Heart right ventricle (tissue), 16 donors: ENCODE results near the gene DAG1. TPM values are rescaled to one million over a fixed set of nuclear protein-coding genes. Genes with fewer than 3 reads are reported as not detected.

Source experiments
- ATAC-seq, 8 donors: fragments of 200-7000 bp; cut with Tn5 transposase; one replicate each; pipeline ENCODE4 v1.9.1; 2020; ENCODE audit warnings: mild to moderate bottlenecking in 8 of 8, moderate library complexity in 8 of 8, moderate number of reproducible peaks in 1 of 8
- DNase-seq, 2 donors: peaks; one replicate each; pipeline ENCODE4 v3.0.0-alpha.2; 2020
- H3K27ac ChIP-seq, 10 donors: fragments of 200-600 bp; sonication (generic) in 2 of 10; one replicate each; pipeline versions ENCODE4 v1.5.0 to v1.8.0; 2020 to 2022; ENCODE audit warnings: mild to moderate bottlenecking in 3 of 10
- H3K27me3 ChIP-seq, 7 donors: fragments of 200-600 bp; one replicate each; pipeline ENCODE4 v1.8.0; 2021 to 2022; ENCODE audit warnings: mild to moderate bottlenecking in 2 of 7
- H3K36me3 ChIP-seq, 9 donors: fragments of 200-600 bp; sonication (generic) in 1 of 9; one replicate each; pipeline versions ENCODE4 v1.5.0 to v1.8.0; 2020 to 2022; ENCODE audit warnings: mild to moderate bottlenecking in 2 of 9
- H3K4me1 ChIP-seq, 9 donors: fragments of 200-600 bp; sonication (generic) in 1 of 9; one replicate each; pipeline versions ENCODE4 v1.5.0 to v1.8.0; 2020 to 2022; ENCODE audit warnings: mild to moderate bottlenecking in 4 of 9
- H3K4me3 ChIP-seq, 10 donors: fragments of 200-600 bp; sonication (generic) in 2 of 10; one replicate each; pipeline versions ENCODE4 v1.5.0 to v1.8.0; 2020 to 2022; ENCODE audit warnings: mild to moderate bottlenecking in 7 of 10, moderate library complexity in 2 of 10
- H3K9me3 ChIP-seq, 11 donors: fragments of 200-600 bp in 10 of 11; sonication (generic) in 2 of 11; one replicate each; pipeline versions ENCODE4 v1.5.0 to v1.8.0; 2013 to 2022; ENCODE audit warnings: mild to moderate bottlenecking in 2 of 11, control low read depth in 1 of 11, moderate library complexity in 1 of 11
- WGBS, 2 donors: extraction: QIAGEN DNeasy Blood & Tissue Kit; methylation state at CpG; one replicate each; pipeline ENCODE4 v1.1.7; 2013; ENCODE audit warnings: inconsistent platforms in 1 of 2; 5-methylcytosine and 5-hydroxymethylcytosine counted together
- intact Hi-C, 10 donors: fragments of 100-400 bp; cut with DNase I; formaldehyde crosslinking; loops; one replicate each; pipeline versions ENCODE4 v1.11.1 to v1.14.2; 2022
- polyA plus RNA-seq, 2 donors: library from polyadenylated mRNA; stranded (reverse); fragments of 200-250 nt; gene quantifications; one replicate each; pipeline ENCODE4 v1.2.3, GENCODE V29; 2013
- total RNA-seq, 10 donors: library from RNA; stranded (reverse); fragmentation: NEBNext Ultra II Directional in 3 of 10; extraction: Animal tissue kit (Norgen Biotek cat#: 25700) in 3 of 10; gene quantifications; one replicate each; pipeline versions ENCODE4 v1.2.1 to v1.2.4, GENCODE V29; 2021 to 2023
- TF ChIP-seq, protein P1 (sequence below), 9 donors: fragments of 200-600 bp; sonication (generic) in 2 of 9; IDR thresholded peaks; one replicate each; pipeline versions ENCODE4 v1.5.0 to v1.8.0; 2021 to 2022; ENCODE audit warnings: antibody characterized with exemption in 9 of 9, mild to moderate bottlenecking in 5 of 9, moderate library complexity in 1 of 9
- donor health status: Arrhythmogenic right ventricular cardiomyopathy.
- donor health status: ischemic (EF 13 %, LVEDD 7.1; RV severe dilation, severe dysfunction).
- donor health status: healthy with polysubstance abuse.
- donor health status: DM: no; HTN: yes; CAD: no.
- donor health status: DM: no; HTN: no; CAD: no.
- donor health status: ischemic (EF 25% LVEDD 6.9; RV normal size, moderate dysfunction).
- donor health status: ischemic (EF 25% LVEDD 5.7; RV mildly dilated, moderate dysfunction).
- donor health status: healthy.
- donor health status: DM: yes; HTN: yes; CAD: no.
- donor health status: Ischemic cardiomyopathy.
- donor health status: ischemic (EF 35%, LVEDD 5.7; RV mildly dilated, moderate dysfunction).
- donor health status: nonischemic (EF 11% LVEDD 7.7; RV severe dilation, severe dysfunction).
- donor health status: DM: yes; HTN: yes; CAD: no.
- donor health status: PGD.
- donor health status: ischemic (EF 29% LVEDD 5.4; RV normal size, mild dysfunction).
- donor health status: nonischemic (EF 23%, LVEDD 6.1; RV moderate dilation, normal function).

Gene DAG1
- total and polyA plus RNA-seq, 12 donors: 37.7 to 173 (median 135) TPM

DNA sequence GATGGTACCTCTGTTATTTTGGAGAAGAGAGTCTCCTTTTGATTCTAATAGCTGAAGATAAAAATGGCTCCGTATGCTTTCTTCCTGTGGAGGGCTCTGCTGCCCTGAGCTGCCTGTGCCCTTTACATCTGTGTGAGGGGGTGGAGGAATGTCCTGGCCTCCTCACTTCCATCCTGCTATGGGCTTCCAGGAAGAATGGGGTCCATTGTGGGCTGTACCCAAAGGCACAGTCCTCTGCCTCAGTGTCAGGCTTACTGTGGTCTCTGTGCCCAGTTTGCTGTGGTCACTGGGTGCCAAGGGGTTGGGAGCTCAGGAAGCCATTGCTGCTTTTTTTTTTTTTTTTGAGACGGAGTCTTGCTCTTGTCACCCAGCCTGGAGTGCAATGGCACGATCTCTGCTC is 14.4 kb downstream of the DAG1 start:
- ATAC-seq: peak in 4 of 8 donors; percentile 32 to 47 (median 36)
- 64 to 81% methylated on average over 3 of the region's 3 CpGs for WGBS, 2 donors
- peaks cover 0 to 36% (median 0%) of the 10 kb centered on the region in 9 donors for H3K36me3 ChIP-seq
- H3K27ac ChIP-seq: peak overlapping the region in 8 of 10 donors; percentile 28 to 68 (median 56)
- H3K9me3 ChIP-seq: no peaks in the 10 kb centered on the region
- no peak for DNase-seq
- TF ChIP-seq, protein P1, sequence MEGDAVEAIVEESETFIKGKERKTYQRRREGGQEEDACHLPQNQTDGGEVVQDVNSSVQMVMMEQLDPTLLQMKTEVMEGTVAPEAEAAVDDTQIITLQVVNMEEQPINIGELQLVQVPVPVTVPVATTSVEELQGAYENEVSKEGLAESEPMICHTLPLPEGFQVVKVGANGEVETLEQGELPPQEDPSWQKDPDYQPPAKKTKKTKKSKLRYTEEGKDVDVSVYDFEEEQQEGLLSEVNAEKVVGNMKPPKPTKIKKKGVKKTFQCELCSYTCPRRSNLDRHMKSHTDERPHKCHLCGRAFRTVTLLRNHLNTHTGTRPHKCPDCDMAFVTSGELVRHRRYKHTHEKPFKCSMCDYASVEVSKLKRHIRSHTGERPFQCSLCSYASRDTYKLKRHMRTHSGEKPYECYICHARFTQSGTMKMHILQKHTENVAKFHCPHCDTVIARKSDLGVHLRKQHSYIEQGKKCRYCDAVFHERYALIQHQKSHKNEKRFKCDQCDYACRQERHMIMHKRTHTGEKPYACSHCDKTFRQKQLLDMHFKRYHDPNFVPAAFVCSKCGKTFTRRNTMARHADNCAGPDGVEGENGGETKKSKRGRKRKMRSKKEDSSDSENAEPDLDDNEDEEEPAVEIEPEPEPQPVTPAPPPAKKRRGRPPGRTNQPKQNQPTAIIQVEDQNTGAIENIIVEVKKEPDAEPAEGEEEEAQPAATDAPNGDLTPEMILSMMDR (IDR thresholded peaks at IDR 0.05): peak in 1 of 9 donors; percentile 4
- intact Hi-C loops: no loop called here
- H3K4me3 ChIP-seq: no peak overlapping the region
- H3K4me1 ChIP-seq: peaks cover 13 to 52% (median 26%) of the 10 kb centered on the region in 9 donors
- no peaks in the 10 kb centered on the region for H3K27me3 ChIP-seq

DNA sequence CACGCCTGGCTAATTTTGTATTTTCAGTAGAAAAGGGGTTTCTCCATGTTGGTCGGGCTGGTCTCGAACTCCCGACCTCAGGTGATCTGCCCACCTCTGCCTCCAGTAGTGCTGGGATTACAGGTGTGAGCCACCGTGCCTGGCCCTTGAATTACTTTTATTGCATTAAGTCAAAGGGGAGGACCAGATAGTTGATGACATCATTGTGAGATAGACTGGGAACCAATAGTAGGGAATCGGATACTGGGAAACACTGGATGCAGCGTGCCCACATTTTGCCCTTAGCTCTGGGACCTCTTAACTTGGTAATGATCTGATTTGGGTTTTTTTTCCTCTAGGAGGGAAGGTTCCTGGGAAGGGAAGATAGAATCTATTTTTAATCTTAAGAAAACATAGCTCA is 19.2 kb downstream of the DAG1 start:
- WGBS, 2 donors: 92 to 93% methylated on average over 7 of the region's 7 CpGs
- no peak overlapping the region for H3K4me3 ChIP-seq
- H3K9me3 ChIP-seq: no peaks in the 10 kb centered on the region
- peaks cover 7 to 27% (median 14%) of the 10 kb centered on the region in 9 donors for H3K4me1 ChIP-seq
- H3K27ac ChIP-seq: peak overlapping the region in 2 of 10 donors; percentile 15 to 19
- H3K36me3 ChIP-seq: peaks cover 0 to 47% (median 8%) of the 10 kb centered on the region in 9 donors
- intact Hi-C loops: no loop called here
- H3K27me3 ChIP-seq: no peaks in the 10 kb centered on the region
- DNase-seq (no peak), ATAC-seq (no peak)
- TF ChIP-seq, protein P1 (IDR thresholded peaks at IDR 0.05): no peak

DNA sequence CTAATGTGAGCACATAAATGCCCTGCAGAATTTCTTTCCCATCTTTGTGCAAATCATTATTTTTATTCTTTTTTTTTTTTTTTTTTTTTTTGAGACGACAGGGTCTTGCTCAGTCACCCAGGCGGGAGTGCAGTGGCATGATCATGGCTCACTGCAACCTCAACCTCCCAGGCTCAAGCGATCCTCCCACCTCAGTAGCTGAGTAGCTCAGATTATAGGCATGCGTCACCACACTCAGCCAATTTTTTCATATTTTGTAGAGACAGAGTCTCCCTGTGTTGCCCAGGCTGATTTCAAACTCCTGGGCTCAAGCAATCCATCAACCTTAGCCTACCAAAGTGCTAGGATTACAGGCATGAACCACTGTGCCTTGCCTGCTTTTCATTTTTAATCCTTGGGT is 22.9 kb downstream of the DAG1 start:
- Histone ChIP-seq H3K27ac (no peak overlapping the region), H3K4me1 (peaks cover 0 to 22% (median 9%) of the 10 kb centered on the region in 9 donors), H3K4me3 (no peak overlapping the region), H3K36me3 (peaks cover 0 to 43% (median 8%) of the 10 kb centered on the region in 9 donors), H3K27me3 (no peaks in the 10 kb centered on the region), H3K9me3 (no peaks in the 10 kb centered on the region)
- intact Hi-C loops: no loop called here
- 88 to 93% methylated on average over 4 of the region's 4 CpGs for WGBS, 2 donors
- ATAC-seq (no peak), DNase-seq (no peak)
- TF ChIP-seq, protein P1 (IDR thresholded peaks at IDR 0.05): no peak

- Histone ChIP-seq H3K9me3 (no peaks in the 10 kb centered on the region), H3K36me3 (peaks cover 0 to 34% (median 8%) of the 10 kb centered on the region in 9 donors), H3K4me3 (no peak overlapping the region), H3K27ac (peak overlapping the region in 2 of 10 donors; percentile 11 to 41), H3K4me1 (peaks cover 0 to 32% (median 15%) of the 10 kb centered on the region in 9 donors), H3K27me3 (no peaks in the 10 kb centered on the region)
- WGBS, 2 donors: 87 to 96% methylated on average over 2 of the region's 2 CpGs
- DNase-seq: no peak
- peak in 1 of 8 donors; percentile 25 for ATAC-seq
- TF ChIP-seq, protein P1 (IDR thresholded peaks at IDR 0.05): no peak
- intact Hi-C loops: no loop called here
These were observed 23.8 kb downstream of the DAG1 start for GRCh38 chr3:49493901-49494300.
